ENCODE measurements around the gene TBC1D22A. TPM values are rescaled to one million over a fixed set of nuclear protein-coding genes. Genes with fewer than 3 reads are reported as not detected.
"Not testable (repeated sequence)": the region's sequence is repeated elsewhere in the genome, so short reads cannot be mapped to it uniquely, and the experiment has no call there.

The TBC1D22A gene
- total RNA-seq, 2 donors from 2014 or later = 21.5 to 23.1 TPM

DNA sequence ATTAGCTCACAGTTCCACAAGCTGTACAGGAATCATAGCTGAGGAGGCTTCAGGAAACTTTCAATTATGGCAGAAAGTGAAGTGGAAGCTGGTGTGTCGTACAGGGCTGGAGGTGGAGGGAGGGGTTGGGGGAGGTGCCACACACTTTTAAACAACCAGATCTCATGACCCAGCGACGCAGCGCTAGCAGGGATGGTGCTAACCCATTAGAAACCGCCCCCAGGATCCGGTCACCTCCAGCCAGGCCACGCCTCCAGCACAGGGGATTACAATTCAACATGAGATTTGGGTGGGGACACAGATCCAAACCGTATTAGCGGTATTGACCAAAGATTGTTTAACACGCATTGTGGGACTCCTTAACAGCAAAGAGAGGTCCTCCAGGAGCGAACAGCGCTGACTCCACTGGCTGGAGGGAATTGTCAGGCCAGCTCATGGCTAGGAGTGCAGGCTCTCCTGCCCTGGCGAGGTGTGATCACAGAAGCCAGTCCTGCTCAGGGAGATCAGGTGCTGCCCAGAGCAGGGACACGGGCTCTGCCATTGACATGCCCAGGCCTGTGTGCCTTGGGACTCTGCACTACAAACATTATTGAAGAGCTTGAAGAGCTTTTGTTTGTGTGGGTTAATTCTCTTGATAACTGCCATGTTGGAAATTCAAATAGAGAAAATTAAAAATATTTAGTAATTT, 215.3 kb downstream of the TBC1D22A start:
- Histone ChIP-seq H3K4me1 (no peaks in the 10 kb centered on the region), H3K27me3 (no peaks in the 10 kb centered on the region), H3K27ac (no peak overlapping the region), H3K4me3 (no peak overlapping the region), H3K9me3 (no peaks in the 10 kb centered on the region), H3K36me3 (replicated peaks in 1 of 2; ENCODE audit: insufficient read depth in 1 of 2, low read depth in 2 of 2) (no peaks in the 10 kb centered on the region)
- WGBS, 2 donors = 93 to 94% methylated on average over 7 to 14 of the region's 14 CpGs
- DNase-seq = no peak
- TF ChIP-seq, protein P1, sequence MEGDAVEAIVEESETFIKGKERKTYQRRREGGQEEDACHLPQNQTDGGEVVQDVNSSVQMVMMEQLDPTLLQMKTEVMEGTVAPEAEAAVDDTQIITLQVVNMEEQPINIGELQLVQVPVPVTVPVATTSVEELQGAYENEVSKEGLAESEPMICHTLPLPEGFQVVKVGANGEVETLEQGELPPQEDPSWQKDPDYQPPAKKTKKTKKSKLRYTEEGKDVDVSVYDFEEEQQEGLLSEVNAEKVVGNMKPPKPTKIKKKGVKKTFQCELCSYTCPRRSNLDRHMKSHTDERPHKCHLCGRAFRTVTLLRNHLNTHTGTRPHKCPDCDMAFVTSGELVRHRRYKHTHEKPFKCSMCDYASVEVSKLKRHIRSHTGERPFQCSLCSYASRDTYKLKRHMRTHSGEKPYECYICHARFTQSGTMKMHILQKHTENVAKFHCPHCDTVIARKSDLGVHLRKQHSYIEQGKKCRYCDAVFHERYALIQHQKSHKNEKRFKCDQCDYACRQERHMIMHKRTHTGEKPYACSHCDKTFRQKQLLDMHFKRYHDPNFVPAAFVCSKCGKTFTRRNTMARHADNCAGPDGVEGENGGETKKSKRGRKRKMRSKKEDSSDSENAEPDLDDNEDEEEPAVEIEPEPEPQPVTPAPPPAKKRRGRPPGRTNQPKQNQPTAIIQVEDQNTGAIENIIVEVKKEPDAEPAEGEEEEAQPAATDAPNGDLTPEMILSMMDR (IDR thresholded peaks at IDR 0.05) = no peak
- TF ChIP-seq POLR2A (IDR thresholded peaks at IDR 0.05) = no peak
- no peak for ATAC-seq
- intact Hi-C loops (cut with DNase I) = no loop called here

DNA sequence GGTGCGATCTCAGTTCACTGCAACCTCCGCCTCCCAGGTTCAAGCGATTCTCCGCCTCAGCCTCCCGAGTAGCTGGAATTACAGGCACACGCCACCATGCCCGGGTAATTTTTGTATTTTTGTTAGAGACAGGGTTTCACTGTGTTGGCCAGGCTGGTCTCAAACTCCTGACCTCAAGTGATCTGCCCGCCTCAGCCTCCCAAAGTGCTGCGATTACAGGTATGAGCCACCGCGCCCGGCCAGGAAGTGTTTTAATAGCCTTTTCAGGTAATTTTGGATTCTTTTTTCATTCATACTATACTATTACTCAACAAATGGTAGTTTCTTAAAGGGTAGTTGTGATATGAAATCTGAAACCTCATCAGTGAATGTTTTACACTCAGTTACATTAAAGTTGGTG, 216.2 kb downstream of the TBC1D22A start:
- H3K27me3 ChIP-seq; H3K9me3 ChIP-seq; ATAC-seq; DNase-seq; H3K4me1 ChIP-seq; H3K27ac ChIP-seq; H3K36me3 ChIP-seq (replicated peaks in 1 of 2; ENCODE audit: insufficient read depth in 1 of 2, low read depth in 2 of 2); intact Hi-C loops (cut with DNase I); H3K4me3 ChIP-seq: not testable (repeated sequence)
- WGBS, 2 donors = 97 to 98% methylated on average over 12 of the region's 12 CpGs

DNA sequence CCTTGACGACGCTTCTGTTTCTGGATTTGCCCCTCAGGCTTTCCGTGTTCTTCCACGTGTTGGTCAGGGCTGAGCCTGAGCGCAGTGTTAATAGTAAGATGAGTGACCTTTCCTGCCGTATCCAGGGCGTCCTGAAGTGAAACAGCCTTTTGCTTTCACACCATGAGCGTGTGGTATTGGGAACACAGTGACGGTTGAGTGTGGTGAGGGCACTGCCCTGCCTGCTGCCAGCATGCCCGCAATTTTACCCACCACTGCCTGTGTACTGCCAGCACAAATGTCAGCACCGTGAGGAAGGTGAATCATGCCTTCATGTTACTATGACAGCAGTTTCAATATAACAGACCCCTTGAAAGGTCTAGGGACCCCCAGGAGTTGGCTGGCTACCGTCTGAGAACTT, 217.1 kb downstream of the TBC1D22A start:
- whole genome bisulfite sequencing, 2 donors = 97 to 98% methylated on average over 11 to 12 of the region's 12 CpGs
- TF ChIP-seq, protein P1 (IDR thresholded peaks at IDR 0.05) = no peak
- TF ChIP-seq POLR2A (IDR thresholded peaks at IDR 0.05) = no peak
- H3K9me3 ChIP-seq = no peaks in the 10 kb centered on the region
- no peak overlapping the region for H3K27ac ChIP-seq
- H3K36me3 ChIP-seq (replicated peaks in 1 of 2; ENCODE audit: insufficient read depth in 1 of 2, low read depth in 2 of 2) = no peaks in the 10 kb centered on the region
- ATAC-seq (no peak), DNase-seq (no peak)
- H3K4me1 ChIP-seq = no peaks in the 10 kb centered on the region
- intact Hi-C loops (cut with DNase I) = no loop called here
- no peaks in the 10 kb centered on the region for H3K27me3 ChIP-seq
- H3K4me3 ChIP-seq = no peak overlapping the region

DNA sequence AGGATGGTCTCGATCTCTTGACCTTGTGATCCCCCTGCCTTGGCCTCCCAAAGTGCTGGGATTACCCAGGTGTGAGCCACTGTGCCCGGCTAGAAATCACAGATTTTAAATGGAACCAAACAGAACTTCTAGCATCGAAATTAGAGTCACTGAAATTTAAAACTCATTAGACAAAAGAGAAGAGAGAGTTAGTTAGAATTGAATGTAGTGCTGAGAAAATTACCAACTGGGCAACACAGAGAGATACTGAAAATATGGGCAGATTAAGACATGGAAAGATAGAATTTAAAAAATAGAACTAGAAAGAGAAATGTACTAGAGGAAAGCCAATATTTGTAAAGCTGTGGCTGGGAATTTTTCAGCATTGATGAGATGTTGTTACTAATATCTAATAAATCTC, 217.9 kb downstream of the TBC1D22A start:
- intact Hi-C loops (cut with DNase I) = no loop called here
- Histone ChIP-seq H3K4me1 (no peaks in the 10 kb centered on the region), H3K36me3 (replicated peaks in 1 of 2; ENCODE audit: insufficient read depth in 1 of 2, low read depth in 2 of 2) (no peaks in the 10 kb centered on the region), H3K9me3 (no peaks in the 10 kb centered on the region), H3K27ac (no peak overlapping the region), H3K27me3 (no peaks in the 10 kb centered on the region), H3K4me3 (no peak overlapping the region)
- WGBS, 2 donors = 92 to 96% methylated on average over 3 of the region's 3 CpGs
- DNase-seq (no peak), ATAC-seq (no peak)
- no peak for TF ChIP-seq POLR2A (IDR thresholded peaks at IDR 0.05)
- TF ChIP-seq, protein P1 (IDR thresholded peaks at IDR 0.05) = no peak

DNA sequence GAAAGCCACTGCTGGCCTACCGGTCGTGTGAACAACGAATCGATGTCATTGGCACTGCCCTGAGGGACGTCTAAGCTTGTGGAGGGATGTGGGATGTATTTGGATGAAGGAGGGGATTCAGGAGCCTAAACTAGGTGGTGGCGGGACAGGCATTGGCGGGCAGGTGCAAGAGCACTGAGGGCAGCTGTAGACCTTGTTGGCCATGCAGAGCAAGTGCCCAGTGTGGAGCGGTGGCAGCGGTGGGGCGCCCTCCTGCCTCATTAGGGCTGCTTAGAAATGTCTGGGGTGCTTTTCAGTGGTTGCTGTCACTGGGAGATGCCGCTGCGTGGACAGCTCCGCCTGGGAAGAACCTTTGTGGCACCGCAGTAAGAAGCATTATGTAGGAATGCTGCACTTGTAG, 220.2 kb downstream of the TBC1D22A start:
- no peaks in the 10 kb centered on the region for H3K36me3 ChIP-seq (replicated peaks in 1 of 2; ENCODE audit: insufficient read depth in 1 of 2, low read depth in 2 of 2)
- WGBS, 2 donors = 93 to 96% methylated on average over 12 to 14 of the region's 14 CpGs
- intact Hi-C loops (cut with DNase I) = no loop called here
- no peak for ATAC-seq
- H3K27ac ChIP-seq = no peak overlapping the region
- no peak for DNase-seq
- H3K9me3 ChIP-seq = no peaks in the 10 kb centered on the region
- no peaks in the 10 kb centered on the region for H3K4me1 ChIP-seq
- no peak overlapping the region for H3K4me3 ChIP-seq
- no peaks in the 10 kb centered on the region for H3K27me3 ChIP-seq
- TF ChIP-seq POLR2A (IDR thresholded peaks at IDR 0.05) = no peak

DNA sequence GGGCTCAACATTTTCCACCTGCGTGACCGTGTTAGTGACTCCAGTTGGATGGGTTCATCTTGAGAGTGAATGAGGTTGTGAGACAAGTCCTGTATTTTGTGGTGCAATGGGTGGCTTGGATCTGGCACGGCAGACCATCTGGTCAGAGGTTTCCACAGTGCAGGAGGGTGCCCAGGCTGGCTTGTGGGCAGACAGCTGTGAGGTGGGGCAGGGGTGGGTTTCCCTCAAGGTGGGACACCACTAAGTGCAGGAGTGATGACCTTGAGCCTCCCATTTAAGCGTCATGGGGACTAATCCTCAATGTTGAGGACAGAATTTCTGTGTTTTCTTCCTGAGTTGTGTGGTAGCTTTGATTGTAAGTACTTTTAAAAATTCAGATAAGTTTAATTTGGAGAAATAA, 220.6 kb downstream of the TBC1D22A start:
- ATAC-seq (no peak), DNase-seq (no peak)
- H3K4me1 ChIP-seq = no peaks in the 10 kb centered on the region
- no peaks in the 10 kb centered on the region for H3K27me3 ChIP-seq
- no peak overlapping the region for H3K27ac ChIP-seq
- intact Hi-C loops (cut with DNase I) = no loop called here
- H3K36me3 ChIP-seq (replicated peaks in 1 of 2; ENCODE audit: insufficient read depth in 1 of 2, low read depth in 2 of 2) = no peaks in the 10 kb centered on the region
- WGBS, 2 donors = 91 to 94% methylated on average over 4 of the region's 4 CpGs
- TF ChIP-seq, protein P1 (IDR thresholded peaks at IDR 0.05) = no peak
- no peak for TF ChIP-seq POLR2A (IDR thresholded peaks at IDR 0.05)
- H3K9me3 ChIP-seq = no peaks in the 10 kb centered on the region
- H3K4me3 ChIP-seq = no peak overlapping the region
